ENCODE measurements around the gene CHCHD6.

DNA sequence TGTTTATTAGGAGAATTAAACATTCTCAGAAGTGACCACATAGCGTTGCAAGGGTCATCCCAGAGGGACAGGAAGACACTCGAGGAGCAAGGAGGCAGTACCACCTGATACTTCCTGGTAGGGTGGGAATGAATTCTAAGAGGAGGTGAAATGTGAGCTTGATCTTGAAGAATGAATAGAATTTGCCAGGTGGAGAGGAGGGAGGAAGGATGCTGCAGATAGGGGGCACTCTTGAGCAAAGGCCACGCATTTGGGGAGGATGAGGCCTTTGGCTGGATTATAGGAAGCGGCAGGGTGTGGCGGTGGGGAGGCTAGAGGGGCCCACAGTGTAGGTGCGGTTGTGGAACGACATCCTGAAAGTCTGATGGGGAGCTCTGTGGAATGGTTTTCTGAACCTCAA lies 33.5 kb downstream of the CHCHD6 start:
- TF ChIP-seq, protein P1, sequence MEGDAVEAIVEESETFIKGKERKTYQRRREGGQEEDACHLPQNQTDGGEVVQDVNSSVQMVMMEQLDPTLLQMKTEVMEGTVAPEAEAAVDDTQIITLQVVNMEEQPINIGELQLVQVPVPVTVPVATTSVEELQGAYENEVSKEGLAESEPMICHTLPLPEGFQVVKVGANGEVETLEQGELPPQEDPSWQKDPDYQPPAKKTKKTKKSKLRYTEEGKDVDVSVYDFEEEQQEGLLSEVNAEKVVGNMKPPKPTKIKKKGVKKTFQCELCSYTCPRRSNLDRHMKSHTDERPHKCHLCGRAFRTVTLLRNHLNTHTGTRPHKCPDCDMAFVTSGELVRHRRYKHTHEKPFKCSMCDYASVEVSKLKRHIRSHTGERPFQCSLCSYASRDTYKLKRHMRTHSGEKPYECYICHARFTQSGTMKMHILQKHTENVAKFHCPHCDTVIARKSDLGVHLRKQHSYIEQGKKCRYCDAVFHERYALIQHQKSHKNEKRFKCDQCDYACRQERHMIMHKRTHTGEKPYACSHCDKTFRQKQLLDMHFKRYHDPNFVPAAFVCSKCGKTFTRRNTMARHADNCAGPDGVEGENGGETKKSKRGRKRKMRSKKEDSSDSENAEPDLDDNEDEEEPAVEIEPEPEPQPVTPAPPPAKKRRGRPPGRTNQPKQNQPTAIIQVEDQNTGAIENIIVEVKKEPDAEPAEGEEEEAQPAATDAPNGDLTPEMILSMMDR (IDR thresholded peaks at IDR 0.05; ENCODE audit: poor library complexity, severe bottlenecking), result no peak
- no peak for TF ChIP-seq EZH2 (IDR thresholded peaks at IDR 0.05; ENCODE audit: borderline replicate concordance, insufficient read depth, low read length, poor library complexity, severe bottlenecking)
- TF ChIP-seq EP300 (conservative IDR thresholded peaks at IDR 0.05; ENCODE audit: poor library complexity, severe bottlenecking), result no peak
- no peak for TF ChIP-seq POLR2AphosphoS5 (IDR thresholded peaks at IDR 0.05)

Data from neural cell (in vitro differentiated cells).